ENCODE results near the gene CPA5.

CPA5 gene

DNA sequence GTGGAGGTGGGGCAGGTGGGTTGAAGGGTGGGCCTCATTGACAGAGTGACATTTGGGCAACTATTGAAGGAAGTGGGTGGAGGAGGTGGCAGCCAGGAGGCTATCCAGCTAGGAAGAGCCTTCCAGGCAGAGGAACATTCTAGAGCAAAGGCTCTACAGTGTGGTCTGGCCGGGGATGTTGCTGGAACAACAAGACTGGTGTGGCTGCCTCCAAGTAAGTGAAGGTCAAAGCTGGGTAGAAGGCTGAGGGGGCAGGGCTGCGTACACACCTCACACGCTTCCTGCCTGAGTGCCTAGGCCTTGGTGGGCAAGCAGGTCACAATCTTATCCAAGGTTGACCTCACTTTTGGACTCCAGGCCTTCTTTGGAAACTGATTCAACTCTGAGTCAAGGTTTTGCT lies 42.3 kb downstream of the CPA5 start:
- no peaks in the 10 kb centered on the region for H3K9me3 ChIP-seq (ENCODE audit: control insufficient read depth, low read length)
- no peak overlapping the region for H3K9ac ChIP-seq (ENCODE audit: low read length)
- H3K4me1 ChIP-seq (ENCODE audit: control insufficient read depth, insufficient read depth, low read length) = no peaks in the 10 kb centered on the region
- H3K4me3 ChIP-seq (ENCODE audit: low read length) = no peak overlapping the region
- H3K27me3 ChIP-seq (ENCODE audit: control insufficient read depth, insufficient read depth, low read length) = no peaks in the 10 kb centered on the region
- no peaks in the 10 kb centered on the region for H3K36me3 ChIP-seq (ENCODE audit: control insufficient read depth, insufficient read depth, low read length)

- Histone ChIP-seq H3K4me3 (ENCODE audit: low read length) (no peak overlapping the region), H3K36me3 (ENCODE audit: control insufficient read depth, insufficient read depth, low read length) (no peaks in the 10 kb centered on the region), H3K4me1 (ENCODE audit: control insufficient read depth, insufficient read depth, low read length) (no peaks in the 10 kb centered on the region), H3K27me3 (ENCODE audit: control insufficient read depth, insufficient read depth, low read length) (no peaks in the 10 kb centered on the region), H3K9ac (ENCODE audit: low read length) (no peak overlapping the region), H3K9me3 (ENCODE audit: control insufficient read depth, low read length) (no peaks in the 10 kb centered on the region)
These were observed 42.7 kb downstream of the CPA5 start for GRCh38 chr7:130387306-130387627.

DNA sequence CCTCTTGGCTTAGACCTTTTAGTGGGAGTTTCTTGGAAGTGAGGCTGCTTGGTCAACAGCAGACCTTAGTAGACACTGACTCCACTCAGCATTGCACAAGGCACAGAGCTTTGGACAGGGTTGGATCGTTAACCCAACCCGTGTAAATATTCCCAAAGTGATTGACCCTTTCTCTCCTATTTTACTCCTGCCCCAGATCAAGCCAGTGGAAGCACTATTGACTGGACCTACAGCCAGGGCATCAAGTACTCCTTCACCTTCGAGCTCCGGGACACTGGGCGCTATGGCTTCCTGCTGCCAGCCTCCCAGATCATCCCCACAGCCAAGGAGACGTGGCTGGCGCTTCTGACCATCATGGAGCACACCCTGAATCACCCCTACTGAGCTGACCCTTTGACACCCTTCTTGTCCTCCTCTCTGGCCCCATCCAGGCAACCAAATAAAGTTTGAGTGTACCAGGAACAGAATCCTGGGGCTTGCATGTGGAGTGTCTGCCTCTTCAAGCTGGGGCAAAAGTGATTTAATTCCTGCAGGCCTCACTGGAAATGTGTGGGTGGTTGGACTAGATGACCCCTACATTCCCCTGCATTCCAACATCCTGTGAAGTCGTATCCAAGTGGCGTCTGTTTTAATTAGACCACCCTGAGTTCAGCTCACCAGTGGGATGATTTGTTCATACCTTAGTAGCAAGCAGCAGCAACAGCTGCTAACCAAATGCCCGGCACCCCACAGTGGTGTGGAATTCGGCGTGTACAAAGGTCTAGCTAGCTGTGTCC lies 43.2 kb downstream of the CPA5 start:
- H3K9me3 ChIP-seq (ENCODE audit: control insufficient read depth, low read length) = no peaks in the 10 kb centered on the region
- no peaks in the 10 kb centered on the region for H3K27me3 ChIP-seq (ENCODE audit: control insufficient read depth, insufficient read depth, low read length)
- no peak overlapping the region for H3K9ac ChIP-seq (ENCODE audit: low read length)
- no peaks in the 10 kb centered on the region for H3K4me1 ChIP-seq (ENCODE audit: control insufficient read depth, insufficient read depth, low read length)
- H3K36me3 ChIP-seq (ENCODE audit: control insufficient read depth, insufficient read depth, low read length) = no peaks in the 10 kb centered on the region
- H3K4me3 ChIP-seq (ENCODE audit: low read length) = no peak overlapping the region

DNA sequence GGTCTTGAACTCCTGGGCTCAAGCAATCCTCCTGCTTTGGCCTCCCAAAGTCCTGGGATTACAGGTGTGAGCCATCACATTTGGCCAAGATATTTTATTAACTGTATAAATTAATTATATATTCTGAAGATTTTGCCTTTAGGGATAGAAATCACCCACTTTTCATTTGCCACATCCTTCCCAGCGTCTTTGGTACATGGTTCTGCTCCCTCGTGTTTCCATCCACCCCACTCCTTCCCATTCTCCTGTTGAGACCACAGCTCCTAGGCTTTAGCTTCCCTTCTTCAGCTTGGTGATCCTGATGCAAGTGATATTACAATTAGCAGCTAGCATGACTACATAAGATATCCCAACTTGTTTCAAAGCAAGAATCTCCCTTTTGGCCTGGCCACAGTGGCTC lies 44.1 kb downstream of the CPA5 start:
- H3K27me3 ChIP-seq (ENCODE audit: control insufficient read depth, insufficient read depth, low read length) = no peaks in the 10 kb centered on the region
- no peak overlapping the region for H3K4me3 ChIP-seq (ENCODE audit: low read length)

GRCh38 chr7:130390486-130390885 lies 45.9 kb downstream of the CPA5 start:
- Histone ChIP-seq H3K9me3 (ENCODE audit: control insufficient read depth, low read length) (no peaks in the 10 kb centered on the region), H3K9ac (ENCODE audit: low read length) (no peak overlapping the region), H3K27me3 (ENCODE audit: control insufficient read depth, insufficient read depth, low read length) (no peaks in the 10 kb centered on the region), H3K4me1 (ENCODE audit: control insufficient read depth, insufficient read depth, low read length) (no peaks in the 10 kb centered on the region), H3K36me3 (ENCODE audit: control insufficient read depth, insufficient read depth, low read length) (no peaks in the 10 kb centered on the region), H3K4me3 (ENCODE audit: low read length) (no peak overlapping the region)

More for the DNA sequence above, 44.1 kb downstream of the CPA5 start:
- Histone ChIP-seq H3K9ac (ENCODE audit: low read length) (no peak overlapping the region), H3K36me3 (ENCODE audit: control insufficient read depth, insufficient read depth, low read length) (no peaks in the 10 kb centered on the region), H3K9me3 (ENCODE audit: control insufficient read depth, low read length) (no peaks in the 10 kb centered on the region), H3K4me1 (ENCODE audit: control insufficient read depth, insufficient read depth, low read length) (no peaks in the 10 kb centered on the region)

GRCh38 chr7:130393101-130393561 lies 48.5 kb downstream of the CPA5 start:
- H3K9me3 ChIP-seq (ENCODE audit: control insufficient read depth, low read length) = no peaks in the 10 kb centered on the region
- H3K36me3 ChIP-seq (ENCODE audit: control insufficient read depth, insufficient read depth, low read length) = no peaks in the 10 kb centered on the region
- no peaks in the 10 kb centered on the region for H3K4me1 ChIP-seq (ENCODE audit: control insufficient read depth, insufficient read depth, low read length)
- H3K27me3 ChIP-seq (ENCODE audit: control insufficient read depth, insufficient read depth, low read length) = no peaks in the 10 kb centered on the region
- H3K9ac ChIP-seq (ENCODE audit: low read length) = no peak overlapping the region
- no peak overlapping the region for H3K4me3 ChIP-seq (ENCODE audit: low read length)

DNA sequence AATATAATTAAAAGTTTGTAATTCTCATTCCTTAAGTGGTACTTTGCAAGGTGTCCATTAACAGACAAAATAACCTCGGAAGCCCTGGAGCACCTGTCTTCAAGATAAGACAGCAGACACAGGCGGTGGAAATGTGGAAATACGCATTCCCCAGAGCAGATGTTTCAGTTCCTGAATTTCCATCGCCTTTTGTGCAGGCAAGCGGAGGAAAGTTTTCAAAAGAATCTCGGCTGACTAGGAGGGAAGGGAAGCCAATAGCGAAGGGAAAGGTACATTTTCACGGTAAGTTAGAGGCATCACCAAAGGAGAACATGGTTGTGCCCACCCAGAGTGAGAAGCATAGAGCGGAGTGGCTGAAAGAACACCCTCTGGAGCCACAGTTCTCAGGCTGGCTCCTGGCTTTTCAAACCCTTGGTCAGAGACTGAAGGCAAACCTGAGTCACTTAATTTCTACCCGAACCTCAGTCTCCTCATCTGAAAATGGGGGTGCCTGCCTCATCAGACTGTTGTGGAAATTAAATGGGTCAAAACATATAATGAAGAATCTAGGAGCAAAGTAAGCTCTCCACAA lies 49.3 kb downstream of the CPA5 start:
- H3K36me3 ChIP-seq (ENCODE audit: control insufficient read depth, insufficient read depth, low read length) = no peaks in the 10 kb centered on the region
- H3K4me3 ChIP-seq (ENCODE audit: low read length) = no peak overlapping the region
- H3K9me3 ChIP-seq (ENCODE audit: control insufficient read depth, low read length) = no peaks in the 10 kb centered on the region
- no peaks in the 10 kb centered on the region for H3K4me1 ChIP-seq (ENCODE audit: control insufficient read depth, insufficient read depth, low read length)
- no peak overlapping the region for H3K9ac ChIP-seq (ENCODE audit: low read length)
- H3K27me3 ChIP-seq (ENCODE audit: control insufficient read depth, insufficient read depth, low read length) = no peaks in the 10 kb centered on the region

DNA sequence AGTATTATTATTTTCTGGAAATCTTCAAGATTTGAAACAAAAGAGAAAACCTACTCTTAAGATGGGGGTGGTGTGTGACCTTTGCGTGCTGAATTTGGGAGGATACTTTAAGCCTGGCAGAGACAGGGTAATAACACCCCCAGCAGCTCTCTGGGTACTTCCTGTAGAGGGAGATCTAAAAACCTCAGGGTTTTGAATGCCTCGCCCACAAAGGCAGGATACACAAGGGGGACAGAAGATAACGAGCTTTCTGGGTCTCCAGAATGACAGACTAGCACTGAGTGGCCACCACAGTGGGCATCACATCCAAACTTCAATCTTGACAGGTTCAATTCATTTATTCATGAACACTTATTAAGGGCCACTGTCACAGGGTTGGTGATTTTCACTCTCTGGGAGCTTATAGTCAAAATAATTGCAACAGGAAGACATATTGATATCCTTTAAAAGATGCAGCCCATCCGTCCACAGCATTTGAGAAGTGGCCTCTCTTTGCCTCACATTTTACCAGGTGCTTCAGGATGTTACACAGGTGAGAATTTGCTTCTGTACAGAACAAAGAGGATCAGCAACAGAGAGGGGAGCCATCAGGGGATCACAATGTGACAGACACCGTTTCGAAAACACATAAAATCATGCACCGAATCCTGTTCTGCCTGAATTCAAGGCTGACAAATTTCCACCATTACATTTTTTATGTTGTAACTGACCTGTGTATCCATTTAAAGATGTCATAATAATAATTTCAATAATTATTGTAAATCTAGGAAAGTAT lies 50.0 kb downstream of the CPA5 start:
- no peak overlapping the region for H3K9ac ChIP-seq (ENCODE audit: low read length)
- H3K4me1 ChIP-seq (ENCODE audit: control insufficient read depth, insufficient read depth, low read length) = no peaks in the 10 kb centered on the region
- no peaks in the 10 kb centered on the region for H3K36me3 ChIP-seq (ENCODE audit: control insufficient read depth, insufficient read depth, low read length)
- H3K9me3 ChIP-seq (ENCODE audit: control insufficient read depth, low read length) = no peaks in the 10 kb centered on the region
- H3K4me3 ChIP-seq (ENCODE audit: low read length) = no peak overlapping the region
- no peaks in the 10 kb centered on the region for H3K27me3 ChIP-seq (ENCODE audit: control insufficient read depth, insufficient read depth, low read length)

GRCh38 chr7:130395421-130395820 lies 50.8 kb downstream of the CPA5 start:
- Histone ChIP-seq H3K4me1 (ENCODE audit: control insufficient read depth, insufficient read depth, low read length) (no peaks in the 10 kb centered on the region), H3K36me3 (ENCODE audit: control insufficient read depth, insufficient read depth, low read length) (no peaks in the 10 kb centered on the region), H3K27me3 (ENCODE audit: control insufficient read depth, insufficient read depth, low read length) (no peaks in the 10 kb centered on the region), H3K9ac (ENCODE audit: low read length) (no peak overlapping the region), H3K9me3 (ENCODE audit: control insufficient read depth, low read length) (no peaks in the 10 kb centered on the region), H3K4me3 (ENCODE audit: low read length) (no peak overlapping the region)

DNA sequence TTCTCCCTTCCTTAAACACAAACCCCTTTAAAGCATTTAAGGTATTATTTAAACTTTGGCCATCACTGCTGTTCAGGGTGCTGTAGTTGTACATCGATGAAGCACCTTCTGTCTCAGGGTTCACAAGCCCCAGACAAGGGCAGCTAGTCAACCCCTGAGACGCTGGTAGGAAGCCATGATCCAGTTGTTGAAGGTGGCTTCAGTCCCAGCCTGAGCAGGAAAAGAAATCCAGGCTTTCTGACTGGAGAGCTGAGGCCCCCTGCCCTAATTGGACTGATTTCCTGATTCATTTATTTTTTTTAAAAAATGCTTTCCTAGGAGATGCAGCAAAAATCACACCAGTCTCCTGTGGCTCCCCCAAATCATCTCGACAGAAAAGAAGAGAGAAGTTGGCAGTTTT lies 51.5 kb downstream of the CPA5 start:
- Histone ChIP-seq H3K4me1 (ENCODE audit: control insufficient read depth, insufficient read depth, low read length) (no peaks in the 10 kb centered on the region), H3K4me3 (ENCODE audit: low read length) (no peak overlapping the region), H3K9ac (ENCODE audit: low read length) (no peak overlapping the region), H3K27me3 (ENCODE audit: control insufficient read depth, insufficient read depth, low read length) (no peaks in the 10 kb centered on the region), H3K9me3 (ENCODE audit: control insufficient read depth, low read length) (no peaks in the 10 kb centered on the region), H3K36me3 (ENCODE audit: control insufficient read depth, insufficient read depth, low read length) (no peaks in the 10 kb centered on the region)

DNA sequence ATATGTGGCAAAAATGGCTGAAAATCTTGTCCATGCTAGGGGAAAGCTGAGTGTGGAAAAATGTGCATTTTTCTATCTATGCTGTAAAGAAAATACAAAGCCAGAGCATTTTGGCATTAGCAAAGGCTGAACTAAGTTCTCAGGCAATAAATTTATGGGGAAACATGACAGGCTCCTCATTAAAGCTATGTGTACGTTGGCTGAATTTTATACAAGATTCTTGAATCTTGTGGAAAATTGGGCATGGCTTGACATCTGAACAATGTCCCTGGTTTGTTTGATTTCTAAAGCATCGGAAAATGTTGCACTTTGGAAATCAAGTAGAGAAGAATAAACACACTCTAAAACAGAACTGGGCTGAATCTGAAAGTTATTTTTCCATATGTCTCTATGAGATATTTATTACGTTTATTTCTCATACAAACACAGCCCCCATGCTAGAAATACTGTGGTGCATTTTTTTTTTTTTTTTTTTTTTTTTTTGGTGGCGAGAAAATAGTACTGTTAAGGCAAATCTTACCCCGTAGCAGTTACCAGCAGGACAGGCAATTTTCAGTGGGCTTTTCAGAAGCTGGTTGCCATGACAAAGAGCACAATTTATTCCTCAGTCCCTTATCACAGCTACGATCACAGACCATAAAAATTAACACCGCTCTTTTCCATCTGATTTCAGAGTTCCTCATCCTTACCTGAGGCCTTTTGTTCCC lies 52.6 kb downstream of the CPA5 start:
- Histone ChIP-seq H3K9ac (ENCODE audit: low read length) (no peak overlapping the region), H3K9me3 (ENCODE audit: control insufficient read depth, low read length) (no peaks in the 10 kb centered on the region), H3K4me1 (ENCODE audit: control insufficient read depth, insufficient read depth, low read length) (no peaks in the 10 kb centered on the region), H3K27me3 (ENCODE audit: control insufficient read depth, insufficient read depth, low read length) (no peaks in the 10 kb centered on the region), H3K4me3 (ENCODE audit: low read length) (no peak overlapping the region), H3K36me3 (ENCODE audit: control insufficient read depth, insufficient read depth, low read length) (no peaks in the 10 kb centered on the region)

DNA sequence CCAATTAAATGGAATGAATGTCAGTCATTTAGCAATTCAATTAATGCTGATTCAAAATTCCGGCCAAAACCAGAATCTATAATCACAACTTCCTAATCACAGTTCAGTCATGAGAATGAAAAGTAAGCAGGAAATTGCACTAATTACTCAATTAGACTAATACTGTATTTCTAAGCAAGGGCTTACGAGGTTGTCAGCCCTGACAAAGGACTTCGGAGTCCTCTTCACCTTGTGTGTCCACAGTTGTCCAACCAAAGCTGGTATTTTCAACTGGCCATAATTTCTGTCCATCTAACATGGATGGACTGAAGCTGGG lies 53.1 kb downstream of the CPA5 start:
- Histone ChIP-seq H3K4me3 (ENCODE audit: low read length) (no peak overlapping the region), H3K9ac (ENCODE audit: low read length) (no peak overlapping the region), H3K27me3 (ENCODE audit: control insufficient read depth, insufficient read depth, low read length) (no peaks in the 10 kb centered on the region), H3K4me1 (ENCODE audit: control insufficient read depth, insufficient read depth, low read length) (no peaks in the 10 kb centered on the region), H3K36me3 (ENCODE audit: control insufficient read depth, insufficient read depth, low read length) (no peaks in the 10 kb centered on the region), H3K9me3 (ENCODE audit: control insufficient read depth, low read length) (no peaks in the 10 kb centered on the region)
